Effector CD8-positive, alpha-beta T cell (primary cell): ENCODE data around the gene PTGIS.

Experiments used
- DNase-seq: peaks from one replicate; lab custom pipeline; 2025; lab: John Stamatoyannopoulos, UW

The PTGIS gene

DNA sequence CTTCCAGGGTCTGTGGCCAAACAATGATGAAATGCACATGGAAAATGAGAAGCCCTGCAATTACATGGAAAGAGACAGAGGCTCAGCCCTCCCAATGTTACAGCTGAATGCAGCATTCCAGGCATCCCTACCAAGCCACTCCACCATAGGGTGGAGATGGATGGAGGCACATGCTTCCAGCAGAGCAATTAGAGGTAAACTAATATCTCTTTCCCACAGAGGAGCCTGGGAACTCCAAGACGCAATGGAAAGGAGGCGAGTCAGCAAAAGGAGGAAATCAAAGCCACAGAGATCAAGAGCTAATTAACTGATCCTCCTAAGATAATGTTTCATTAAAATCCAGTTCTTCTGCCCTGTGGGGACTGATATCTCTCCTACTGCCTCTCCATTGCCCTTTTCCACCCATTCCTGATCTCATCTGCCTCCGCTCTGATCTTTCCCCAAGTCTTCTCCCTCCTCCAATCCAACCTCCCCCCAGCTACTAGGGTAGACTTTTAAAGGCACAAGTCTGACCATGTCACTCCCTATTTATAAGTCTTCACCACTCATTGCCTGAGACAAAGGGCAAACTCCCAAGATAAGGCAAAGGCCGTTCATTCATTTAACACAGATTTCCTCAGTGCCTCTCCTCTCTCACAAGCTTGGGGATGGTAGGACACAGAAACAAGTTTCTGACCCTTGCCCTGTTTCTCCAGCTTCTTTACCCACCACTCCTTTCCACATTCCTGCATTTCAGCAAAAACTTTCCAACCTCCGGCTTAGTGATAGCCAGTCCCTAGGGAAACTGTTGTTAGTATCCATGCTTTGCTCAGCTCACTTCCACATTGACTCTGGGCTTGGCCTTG is 71.2 kb downstream of the PTGIS start:
- DNase-seq, result no peak

DNA sequence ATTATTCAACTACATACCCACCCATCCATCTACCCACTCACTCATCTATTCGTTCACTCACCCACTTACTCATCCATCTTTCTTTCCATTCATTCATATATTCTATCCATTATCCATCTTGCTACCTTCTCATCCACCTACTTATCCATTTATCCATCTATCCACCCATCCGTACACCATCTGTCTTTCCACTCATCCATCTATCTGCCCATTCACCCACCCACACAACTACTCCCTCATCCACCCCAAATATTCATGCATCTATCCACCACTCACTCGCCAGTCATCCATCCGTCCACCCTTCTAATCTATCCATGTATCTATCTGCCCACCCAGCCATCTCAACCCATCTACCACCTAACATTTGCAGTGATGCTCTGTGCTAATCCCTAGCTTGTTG is 71.9 kb downstream of the PTGIS start:
- DNase-seq, result no peak

DNA sequence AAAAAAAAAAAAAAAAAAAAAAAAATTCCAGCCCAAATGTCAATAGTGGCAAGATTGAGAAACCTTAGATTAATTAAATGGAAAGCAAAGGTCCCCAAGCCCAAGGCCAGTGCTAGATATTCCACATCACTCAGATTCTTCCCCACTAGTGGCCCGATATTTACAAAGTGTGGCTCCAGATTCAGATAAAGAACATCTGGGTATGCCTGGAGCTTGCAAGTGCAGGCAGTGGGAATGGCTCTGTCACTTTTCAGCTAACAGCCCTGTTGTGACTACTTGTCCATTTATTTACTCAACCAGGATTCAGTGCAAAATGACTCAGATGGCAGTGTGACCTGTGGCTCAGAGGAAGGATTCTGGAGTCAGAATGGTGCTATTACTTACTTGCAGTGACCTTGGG is 77.2 kb downstream of the PTGIS start:
- no peak for DNase-seq

DNA sequence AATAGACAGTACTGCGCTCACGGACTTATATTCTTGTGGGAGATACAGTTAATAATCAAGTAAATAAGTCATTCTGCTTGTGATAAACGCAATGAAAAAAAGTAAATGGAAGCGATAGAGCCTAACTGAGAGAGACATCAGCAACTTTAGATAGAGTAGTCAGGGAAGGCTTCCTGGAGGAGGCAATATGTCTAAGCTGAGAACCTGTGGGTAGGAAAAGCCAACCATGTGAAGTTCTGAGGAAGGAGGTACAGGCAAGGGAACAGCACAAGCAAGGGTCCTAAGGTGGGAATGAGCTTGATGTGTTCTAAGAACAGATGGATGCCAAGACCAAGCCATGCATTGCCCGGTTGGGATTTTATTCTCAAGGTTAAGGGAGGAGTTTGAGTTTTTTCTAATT is 78.2 kb downstream of the PTGIS start:
- no peak for DNase-seq

DNA sequence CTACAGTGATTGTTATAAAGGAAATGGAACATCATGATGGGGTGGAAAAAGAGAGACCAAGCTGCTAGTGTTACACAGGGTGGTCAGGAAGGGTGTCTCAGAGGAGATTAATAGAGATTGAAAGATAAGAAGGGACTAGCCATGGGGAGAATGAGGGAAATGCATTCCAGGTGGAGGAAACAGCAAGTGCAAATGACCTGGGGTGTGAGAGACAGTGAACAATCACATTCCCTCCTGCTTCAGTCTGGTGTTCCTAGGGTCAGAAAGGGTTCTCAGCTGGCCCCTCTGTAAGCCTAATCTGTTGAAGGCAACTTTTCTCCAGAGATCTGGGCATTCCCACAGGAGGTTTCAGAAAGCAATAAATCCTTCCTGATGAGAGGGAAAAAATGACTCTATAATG is 81.9 kb downstream of the PTGIS start:
- DNase-seq, result no peak

DNA sequence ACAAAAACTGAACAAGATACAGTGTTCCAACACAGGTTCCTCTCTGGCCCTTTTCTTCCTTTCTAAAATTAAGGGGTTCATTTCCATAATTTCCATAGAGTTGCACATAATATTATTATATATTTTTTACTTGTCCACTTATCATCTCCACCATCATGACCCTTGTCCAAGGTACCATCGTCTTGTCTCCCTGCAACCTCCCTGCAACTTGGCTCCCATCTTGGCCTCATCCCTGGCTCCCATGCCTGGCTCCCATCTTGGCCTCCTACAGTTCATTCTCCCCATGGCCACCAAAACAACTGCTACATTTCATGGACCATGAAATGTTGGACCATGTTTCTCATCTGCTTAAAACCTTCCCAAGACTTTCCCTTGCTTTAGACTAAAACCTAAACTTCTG is 82.4 kb downstream of the PTGIS start:
- DNase-seq, result no peak

DNA sequence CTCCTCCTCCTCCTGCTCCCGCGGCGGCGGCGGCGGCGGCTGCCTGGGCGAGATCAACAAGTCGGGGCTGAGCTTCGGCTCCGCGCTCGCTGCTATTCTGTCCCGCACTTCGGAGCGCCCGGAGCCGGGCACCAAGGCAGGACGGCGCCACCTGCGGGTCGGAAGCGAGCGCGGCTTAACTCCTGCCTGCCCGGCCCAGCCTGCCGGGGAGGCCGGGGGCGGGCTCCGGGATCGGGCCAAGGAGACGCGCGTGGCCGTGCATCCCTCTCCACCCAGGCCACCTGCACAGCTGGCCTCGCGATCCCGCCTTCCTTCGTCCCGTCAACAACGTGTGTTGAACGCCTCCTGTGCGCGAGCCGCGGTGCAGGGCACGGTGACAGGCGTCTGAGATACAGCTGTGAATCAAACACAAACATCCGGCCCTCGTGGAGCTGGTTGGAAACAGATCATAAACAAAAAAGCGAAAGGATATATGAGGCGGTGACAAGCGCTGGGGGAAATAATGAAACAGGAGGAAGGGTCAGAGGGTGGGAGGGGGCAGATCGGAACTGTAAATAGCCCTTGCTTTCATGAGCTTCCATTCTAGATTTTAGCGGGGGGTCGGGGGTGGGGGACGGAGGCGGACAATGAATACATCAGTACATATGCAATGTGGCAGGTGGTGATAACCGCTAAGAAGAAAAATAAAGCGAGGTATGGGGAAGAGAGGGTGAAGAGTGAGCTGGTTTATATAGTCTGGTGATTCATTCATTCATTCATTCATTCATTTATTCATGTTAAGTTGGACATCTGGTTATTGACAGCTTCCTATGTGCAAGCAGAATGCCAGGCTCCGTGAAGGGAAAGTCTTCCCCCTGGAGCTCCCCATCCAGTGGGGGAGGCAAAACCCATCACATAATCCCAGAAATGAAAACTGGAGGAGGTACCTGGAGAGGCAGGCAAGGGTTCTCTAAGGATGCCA is 83.5 kb downstream of the PTGIS start:
- DNase-seq, result peak; percentile 7

DNA sequence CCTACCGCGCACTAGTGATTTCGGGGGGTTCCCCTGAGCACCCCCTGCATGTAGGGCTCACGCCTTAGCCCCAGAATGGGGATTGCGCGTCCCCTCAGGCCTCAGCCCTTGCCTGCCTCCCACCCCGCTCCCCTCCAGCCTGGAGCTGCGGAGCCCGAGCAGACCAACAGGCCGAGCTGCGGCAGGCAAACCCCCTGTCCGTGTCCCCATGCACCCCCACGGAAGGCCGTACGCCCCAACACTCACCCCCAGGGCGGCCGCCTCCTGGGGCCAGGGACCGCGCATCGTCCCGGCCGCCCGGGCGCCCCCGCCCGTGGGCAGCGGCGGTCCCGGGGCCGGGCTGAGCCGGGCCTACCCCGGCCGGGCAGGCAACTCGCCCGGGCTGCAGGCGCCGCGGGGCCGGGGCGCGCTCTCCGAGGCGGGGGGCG is 84.2 kb downstream of the PTGIS start:
- DNase-seq, result no peak

DNA sequence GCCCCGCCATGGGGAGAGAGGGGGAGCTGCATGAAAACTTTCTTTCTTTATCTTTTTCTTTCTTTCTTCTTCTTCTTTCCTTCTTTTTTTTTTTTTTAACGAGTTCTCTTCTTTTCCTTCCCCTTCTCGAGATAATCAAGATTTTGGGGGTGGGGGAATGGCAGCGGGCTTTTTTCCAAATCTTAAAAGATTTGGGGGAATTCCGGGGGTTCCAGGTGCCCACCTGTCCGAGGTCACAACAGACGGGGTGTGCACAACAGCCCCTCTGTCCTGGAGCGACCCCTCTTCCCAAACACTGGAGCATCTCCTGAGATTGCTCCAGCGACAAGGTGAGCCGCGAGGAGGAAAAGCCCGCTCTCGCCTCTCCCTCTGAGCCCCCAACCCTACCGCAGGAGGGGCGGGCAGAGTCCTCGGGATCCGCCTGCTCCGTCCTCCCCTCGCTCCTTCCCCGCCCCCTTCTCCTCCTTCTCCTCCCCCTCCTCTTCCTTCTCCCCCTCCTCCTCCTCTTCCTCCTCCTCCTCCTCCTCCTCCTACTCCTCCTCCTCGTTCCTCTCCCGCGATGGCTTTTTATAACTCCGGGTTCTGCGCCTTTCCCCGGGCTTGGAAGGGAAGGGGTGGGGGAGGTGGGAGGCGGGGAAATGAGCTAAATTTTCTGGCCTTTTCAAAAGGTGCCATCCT is 84.8 kb downstream of the PTGIS start:
- DNase-seq, result no peak

DNA sequence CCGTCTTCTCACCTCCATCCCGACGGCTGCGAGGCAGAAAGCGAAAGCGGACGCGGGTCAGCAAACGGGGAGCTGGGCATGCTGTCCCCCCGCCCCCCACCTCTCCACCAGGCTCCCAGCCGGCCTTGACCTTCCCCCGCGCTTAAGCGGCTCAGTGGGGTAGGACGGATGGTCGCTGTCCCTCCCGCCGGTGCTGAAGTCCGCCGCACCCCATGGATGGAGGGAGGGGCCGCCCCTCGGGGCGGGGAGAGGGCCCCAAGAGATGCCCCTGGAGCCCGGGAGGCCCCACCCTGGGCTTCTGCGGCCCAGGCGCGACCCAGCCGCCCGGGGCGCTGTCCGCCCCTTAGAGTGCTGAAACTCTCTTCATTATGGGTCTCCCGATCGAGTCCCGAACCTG is 85.3 kb downstream of the PTGIS start, which contains the start of gene KCNB1:
Gene KCNB1 (minus strand): TSS at position 48 of the 397 bp plus-strand sequence. CDS start 188 bp downstream, outside the sequence.
- no peak for DNase-seq

DNA sequence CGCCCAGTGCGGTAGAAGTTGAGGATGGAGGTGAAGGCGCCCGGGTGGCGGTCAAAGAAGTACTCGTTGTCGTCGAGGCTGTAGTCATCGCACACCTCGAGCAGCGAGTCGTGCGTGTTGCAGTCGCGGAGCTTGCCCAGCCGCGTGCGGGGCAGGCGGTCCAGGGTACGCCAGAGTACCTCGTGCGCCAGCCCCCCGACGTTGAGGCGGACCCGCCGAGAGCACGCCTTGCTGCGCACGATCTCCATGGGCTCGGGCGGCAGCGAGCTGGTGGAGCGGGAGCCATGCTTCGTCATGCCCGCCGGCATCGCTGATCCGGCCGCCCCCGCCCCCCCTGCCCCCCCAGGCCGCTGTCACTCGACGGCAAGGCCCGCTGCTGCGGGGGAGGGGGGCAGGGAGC is 85.8 kb downstream of the PTGIS start:
- DNase-seq, result no peak

DNA sequence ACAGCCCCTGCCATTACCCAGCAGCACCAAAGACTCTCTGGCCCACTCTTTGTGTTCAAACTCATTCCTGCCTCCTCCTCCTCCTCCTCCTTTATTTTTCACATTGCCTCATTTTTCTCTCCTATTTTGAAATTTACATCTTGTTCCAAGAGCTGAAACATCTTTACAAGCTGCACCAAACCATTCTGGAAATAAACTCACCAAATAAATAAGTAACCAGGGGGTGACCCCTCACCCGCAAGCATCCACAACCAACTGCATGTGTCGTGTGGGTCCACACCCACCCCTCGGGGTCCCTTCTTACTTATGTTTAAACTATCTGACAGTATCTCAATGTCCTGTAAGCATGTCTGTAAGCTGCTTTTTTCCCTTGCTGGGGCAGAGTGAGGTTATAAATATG is 86.8 kb downstream of the PTGIS start:
- no peak for DNase-seq

DNA sequence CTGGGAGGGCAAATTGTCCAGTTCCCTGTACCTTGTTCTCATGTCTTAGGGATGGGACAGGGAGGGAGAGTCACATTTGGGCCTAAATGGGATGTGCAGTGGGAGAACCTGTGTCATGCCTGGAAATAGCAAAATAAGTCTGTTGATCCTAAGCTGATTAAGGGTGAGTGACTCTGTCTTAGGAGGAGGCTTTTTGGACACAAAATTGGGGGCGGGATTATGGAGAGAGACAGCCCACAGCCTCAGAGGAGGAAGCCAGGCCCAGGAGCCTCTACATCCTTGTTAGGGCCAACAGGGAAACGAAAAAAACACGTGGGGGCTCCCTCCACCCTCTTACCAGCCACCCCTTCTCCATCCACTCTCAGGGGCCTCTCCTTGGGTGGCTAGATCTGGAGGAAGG is 87.7 kb downstream of the PTGIS start:
- DNase-seq, result no peak

DNA sequence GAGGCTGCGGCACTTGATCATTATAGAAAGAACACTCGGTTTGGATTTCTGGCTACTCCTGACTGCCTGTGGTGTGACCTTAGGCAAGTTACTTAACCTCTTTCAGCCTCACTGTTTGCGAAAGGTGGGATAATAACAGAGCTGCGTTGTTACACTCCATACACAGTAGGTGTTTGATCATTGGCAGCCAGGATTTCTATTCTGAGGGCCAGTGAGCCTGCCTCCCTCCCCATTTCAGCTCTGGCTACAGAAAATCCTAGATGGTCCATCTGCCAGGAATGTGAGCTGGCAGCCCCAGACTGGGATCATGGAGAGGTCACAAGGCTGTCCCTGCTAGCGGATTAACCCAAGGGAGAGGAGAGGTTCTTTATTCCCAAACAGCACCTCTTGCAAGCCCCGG is 88.2 kb downstream of the PTGIS start:
- no peak for DNase-seq

DNA sequence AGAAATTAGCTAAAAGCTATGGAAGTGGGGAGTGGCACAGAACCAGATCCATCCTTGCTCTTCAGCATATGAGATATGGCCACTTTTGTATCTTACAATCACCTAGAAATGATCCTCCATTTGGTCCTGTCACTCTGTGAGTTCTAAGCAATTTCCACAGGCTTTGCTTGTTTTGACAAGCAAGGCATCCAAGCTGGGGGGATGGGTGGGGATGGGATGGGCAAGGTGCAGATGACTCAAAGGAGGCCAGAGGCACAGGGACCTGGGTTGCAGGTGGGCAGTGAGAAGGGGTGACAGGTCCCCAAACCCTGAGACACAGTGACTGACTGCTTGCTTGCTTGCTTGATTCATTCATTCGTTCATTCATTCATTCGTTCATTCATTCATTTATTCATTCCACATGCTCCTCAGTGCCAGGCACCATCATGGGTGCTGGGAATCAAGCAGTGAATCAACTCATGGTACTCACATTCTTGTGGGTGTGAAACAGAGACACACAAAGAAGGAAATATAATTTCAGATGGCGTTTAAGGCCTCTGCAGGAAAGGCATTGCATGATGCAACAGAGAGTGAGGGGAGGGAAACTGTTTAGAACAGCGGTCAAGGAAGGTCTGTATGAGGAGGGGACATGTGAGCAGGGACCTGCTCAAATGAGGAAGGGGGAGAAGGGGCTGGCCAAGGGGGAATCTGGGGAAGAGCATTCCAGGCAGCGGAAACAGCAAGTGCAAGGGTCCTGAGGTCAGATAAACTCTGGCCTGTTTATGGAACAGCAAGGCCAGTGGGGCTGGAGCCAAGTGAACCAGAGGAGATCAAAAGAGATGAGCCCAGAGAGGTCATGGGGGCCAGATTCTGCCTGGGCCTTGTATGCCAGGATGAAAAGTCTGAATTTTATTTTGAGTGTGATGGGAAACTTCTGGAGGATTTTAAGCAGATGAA is 88.9 kb downstream of the PTGIS start:
- DNase-seq, result no peak

DNA sequence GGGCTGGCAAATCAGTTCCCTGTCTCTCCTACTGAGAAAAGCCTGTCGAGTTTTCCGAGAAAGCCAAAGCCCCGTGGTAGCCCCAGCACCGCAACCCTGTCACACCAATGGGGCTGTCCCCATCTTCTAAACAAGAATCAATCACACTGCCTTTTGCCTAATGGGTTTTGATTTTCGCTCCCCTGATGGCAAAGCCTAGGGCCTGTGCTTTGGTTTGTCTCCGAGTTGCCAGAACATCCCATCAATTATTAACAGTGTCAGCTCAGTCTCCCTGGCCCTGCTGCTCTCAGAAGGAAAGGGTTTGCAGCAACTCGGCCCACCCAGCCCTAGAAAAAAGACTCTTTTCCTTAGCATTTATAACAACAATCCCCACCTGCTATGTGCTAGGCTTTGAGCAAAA is 89.7 kb downstream of the PTGIS start:
- DNase-seq, result no peak

DNA sequence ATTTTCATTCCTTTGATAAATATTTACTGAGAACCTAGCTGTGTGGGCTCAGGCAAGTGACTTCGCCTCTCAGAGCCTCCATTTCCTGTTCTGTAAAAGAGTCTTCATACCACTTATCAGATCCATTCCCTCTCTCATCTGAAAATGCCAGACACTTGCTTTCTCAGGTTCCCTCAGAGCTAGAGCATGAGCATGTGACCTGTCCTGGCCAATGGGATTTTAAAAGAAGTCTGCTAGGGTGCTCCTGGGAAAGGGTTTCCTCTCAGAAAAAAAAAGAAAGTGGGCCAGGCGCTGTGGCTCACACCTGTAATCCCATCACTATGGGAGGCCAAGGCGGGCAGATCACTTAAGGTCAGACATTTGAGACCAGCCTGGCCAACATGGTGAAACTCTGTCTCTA is 90.7 kb downstream of the PTGIS start:
- DNase-seq, result no peak

DNA sequence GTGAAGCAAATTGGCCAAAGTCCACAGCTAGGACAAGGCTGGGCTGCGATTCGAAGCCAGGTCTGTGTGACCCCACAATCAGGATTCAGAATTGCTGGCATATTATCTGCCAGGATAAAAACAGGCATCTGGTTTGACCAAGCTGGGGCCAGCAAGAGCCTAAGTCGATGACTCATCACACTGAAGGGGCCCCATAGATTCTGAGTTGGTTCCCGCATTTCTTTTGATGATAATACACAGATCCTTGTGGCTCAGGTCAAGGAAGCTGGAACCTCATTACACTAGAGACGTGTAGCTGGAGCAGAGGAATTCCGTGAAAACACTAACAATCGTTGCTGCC is 92.0 kb downstream of the PTGIS start:
- DNase-seq, result no peak

DNA sequence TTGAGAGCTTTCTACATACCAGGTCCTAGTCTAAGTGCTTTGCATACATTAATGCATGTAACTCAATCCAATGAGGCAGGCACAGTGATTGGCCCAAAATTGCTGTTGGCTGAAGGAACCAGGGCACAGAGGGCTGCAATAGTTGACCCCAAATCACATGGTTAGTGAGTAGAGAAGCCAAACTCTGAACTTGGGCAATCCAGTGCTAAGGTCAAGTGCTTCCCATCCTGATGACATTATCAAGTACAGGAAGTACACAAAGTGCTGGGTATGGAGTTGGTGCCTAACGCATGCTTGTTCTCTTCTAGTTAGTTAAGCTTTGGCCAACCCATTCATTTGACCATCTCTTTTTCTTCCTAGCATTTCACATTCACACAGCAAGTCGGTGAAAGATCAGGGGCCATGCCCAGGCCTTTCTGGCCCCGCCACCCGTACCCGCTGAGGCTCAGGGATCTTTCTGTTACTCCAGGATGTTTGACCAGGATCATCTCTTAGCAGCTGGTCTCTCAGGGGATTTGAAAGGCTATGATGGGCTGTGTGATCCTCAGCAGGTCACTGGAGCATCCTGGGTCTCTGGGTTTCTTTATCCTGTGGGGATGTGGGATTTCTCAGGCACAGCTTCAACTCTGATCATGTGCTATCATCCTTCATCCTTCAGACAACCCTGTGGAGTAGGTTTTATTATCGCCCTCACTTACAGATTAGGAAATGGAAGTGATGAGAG is 92.5 kb downstream of the PTGIS start:
- no peak for DNase-seq

DNA sequence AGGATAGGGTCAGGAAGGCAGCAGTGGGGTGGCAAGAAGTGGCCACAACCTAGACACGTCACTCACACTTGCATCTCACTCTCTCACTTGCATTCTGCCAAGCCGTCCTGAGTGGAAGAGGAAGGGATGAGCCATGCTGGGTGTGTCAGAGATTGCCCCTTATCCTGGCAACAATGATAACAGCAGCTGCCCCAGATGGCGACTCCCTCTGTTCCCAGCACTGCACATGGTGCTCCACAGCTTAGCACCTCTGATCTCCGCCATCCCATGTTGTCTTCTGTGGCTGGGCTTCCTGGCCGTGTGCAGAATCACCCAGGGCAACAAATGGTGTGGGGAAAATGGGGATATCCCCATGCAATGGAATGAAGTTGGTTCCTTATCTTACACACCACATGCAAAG is 96.5 kb downstream of the PTGIS start:
- DNase-seq, result no peak

DNA sequence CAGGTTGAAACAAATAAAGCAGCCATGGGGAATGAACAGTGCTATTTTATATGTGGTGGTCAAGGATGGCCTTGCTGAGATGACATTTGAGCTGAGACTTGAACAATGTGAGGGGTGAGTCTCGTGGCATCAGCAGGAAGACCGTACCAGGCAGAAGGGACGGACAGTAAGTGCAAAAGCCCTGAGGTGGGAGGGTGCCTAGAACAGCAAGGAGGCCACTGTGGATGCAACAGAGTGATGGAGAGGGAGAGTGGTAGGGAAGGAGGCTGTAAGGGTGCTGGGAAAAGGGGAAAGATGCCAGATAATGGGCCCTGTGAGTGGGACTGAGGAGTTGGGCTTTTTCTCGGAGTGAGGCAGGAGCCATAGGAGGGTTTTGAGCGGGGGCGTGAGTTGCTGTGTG is 97.0 kb downstream of the PTGIS start:
- no peak for DNase-seq
